ENCODE results near the gene TSR3. TPM values are rescaled to one million over a fixed set of nuclear protein-coding genes. Genes with fewer than 3 reads are reported as not detected.

The TSR3 gene
- total and polyA plus RNA-seq, 4 donors: 20.3 to 29.9 (median 28.9) TPM

DNA sequence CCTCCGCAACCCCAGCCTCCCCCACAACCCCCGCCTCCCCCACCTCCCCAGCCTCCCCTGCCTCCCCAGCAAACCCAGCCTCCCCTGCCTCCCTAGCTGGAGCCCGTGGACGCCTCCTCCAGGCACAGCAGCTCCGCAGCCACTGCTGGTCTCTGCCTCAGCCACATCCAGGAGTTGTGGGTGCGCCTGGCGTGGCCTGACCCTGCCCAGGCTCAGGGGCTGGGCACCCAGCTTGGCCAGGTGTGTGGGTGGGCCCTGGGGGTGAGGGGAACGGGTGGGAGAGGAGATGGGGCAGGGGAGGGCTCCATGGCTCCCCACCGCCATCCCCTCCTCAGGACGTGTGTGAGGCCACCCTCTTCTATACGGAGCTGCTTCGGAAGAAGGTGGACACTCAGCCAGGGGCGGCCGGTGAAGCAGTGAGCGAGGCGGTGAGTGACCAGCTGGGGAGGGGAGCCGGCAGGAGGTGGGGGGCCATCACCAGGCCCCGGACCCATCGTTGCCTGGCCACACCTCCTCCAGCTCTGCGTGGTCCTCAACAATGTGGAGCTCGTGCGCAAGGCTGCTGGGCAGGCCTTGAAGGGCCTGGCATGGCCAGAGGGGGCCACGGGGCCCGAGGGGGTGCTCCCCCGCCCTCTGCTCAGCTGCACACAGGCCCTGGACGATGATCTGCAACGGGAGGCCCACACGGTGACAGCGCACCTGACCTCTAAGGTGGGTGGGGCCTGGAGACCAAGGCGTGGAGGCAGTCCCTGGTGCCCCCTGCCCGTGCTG, 5.8 kb downstream of the TSR3 start:
- Histone ChIP-seq H3K4me1 (ENCODE audit: control insufficient read depth in 4 of 4, insufficient read depth in 4 of 4, low read length in 3 of 4) (peaks cover 8 to 31% (median 22%) of the 10 kb centered on the region in 4 donors), H3K9ac (ENCODE audit: low read depth in 1 of 2, low read length in 2 of 2) (no peak overlapping the region), H3K4me3 (ENCODE audit: low read depth in 1 of 3, low read length in 3 of 3) (no peak overlapping the region), H3K9me3 (ENCODE audit: control insufficient read depth in 4 of 4, low read length in 3 of 4) (no peaks in the 10 kb centered on the region), H3K27me3 (ENCODE audit: control insufficient read depth in 4 of 4, insufficient read depth in 4 of 4, low read length in 3 of 4) (no peaks in the 10 kb centered on the region), H3K27ac (ENCODE audit: low read depth in 1 of 2, low read length in 2 of 2) (no peak overlapping the region), H3K36me3 (ENCODE audit: control insufficient read depth in 4 of 4, insufficient read depth in 3 of 4, low read depth in 1 of 4, low read length in 3 of 4) (peaks cover 3 to 14% (median 6%) of the 10 kb centered on the region in 4 donors)
- WGBS: 86% methylated on average over 31 of the region's 31 CpGs
- TF ChIP-seq JUND (IDR thresholded peaks at IDR 0.05) (no peak), RAD21 (IDR thresholded peaks at IDR 0.05) (no peak), YY1 (IDR thresholded peaks at IDR 0.05) (no peak), EGR1 (IDR thresholded peaks at IDR 0.05; ENCODE audit: low read depth in 2 of 2) (no peak), RXRA (IDR thresholded peaks at IDR 0.05) (no peak), GABPA (IDR thresholded peaks at IDR 0.05 in 1 of 2, conservative IDR thresholded peaks at IDR 0.05 in 1 of 2) (no peak), FOXA1 (IDR thresholded peaks at IDR 0.05) (no peak), HNF4A (conservative IDR thresholded peaks at IDR 0.05) (no peak)
- TF ChIP-seq, protein P1, sequence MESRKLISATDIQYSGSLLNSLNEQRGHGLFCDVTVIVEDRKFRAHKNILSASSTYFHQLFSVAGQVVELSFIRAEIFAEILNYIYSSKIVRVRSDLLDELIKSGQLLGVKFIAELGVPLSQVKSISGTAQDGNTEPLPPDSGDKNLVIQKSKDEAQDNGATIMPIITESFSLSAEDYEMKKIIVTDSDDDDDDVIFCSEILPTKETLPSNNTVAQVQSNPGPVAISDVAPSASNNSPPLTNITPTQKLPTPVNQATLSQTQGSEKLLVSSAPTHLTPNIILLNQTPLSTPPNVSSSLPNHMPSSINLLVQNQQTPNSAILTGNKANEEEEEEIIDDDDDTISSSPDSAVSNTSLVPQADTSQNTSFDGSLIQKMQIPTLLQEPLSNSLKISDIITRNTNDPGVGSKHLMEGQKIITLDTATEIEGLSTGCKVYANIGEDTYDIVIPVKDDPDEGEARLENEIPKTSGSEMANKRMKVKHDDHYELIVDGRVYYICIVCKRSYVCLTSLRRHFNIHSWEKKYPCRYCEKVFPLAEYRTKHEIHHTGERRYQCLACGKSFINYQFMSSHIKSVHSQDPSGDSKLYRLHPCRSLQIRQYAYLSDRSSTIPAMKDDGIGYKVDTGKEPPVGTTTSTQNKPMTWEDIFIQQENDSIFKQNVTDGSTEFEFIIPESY (IDR thresholded peaks at IDR 0.05): no peak
- TF ChIP-seq, protein P2, sequence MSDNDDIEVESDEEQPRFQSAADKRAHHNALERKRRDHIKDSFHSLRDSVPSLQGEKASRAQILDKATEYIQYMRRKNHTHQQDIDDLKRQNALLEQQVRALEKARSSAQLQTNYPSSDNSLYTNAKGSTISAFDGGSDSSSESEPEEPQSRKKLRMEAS (IDR thresholded peaks at IDR 0.05): no peak
- no peak for DNase-seq (ENCODE audit: low spot score)

DNA sequence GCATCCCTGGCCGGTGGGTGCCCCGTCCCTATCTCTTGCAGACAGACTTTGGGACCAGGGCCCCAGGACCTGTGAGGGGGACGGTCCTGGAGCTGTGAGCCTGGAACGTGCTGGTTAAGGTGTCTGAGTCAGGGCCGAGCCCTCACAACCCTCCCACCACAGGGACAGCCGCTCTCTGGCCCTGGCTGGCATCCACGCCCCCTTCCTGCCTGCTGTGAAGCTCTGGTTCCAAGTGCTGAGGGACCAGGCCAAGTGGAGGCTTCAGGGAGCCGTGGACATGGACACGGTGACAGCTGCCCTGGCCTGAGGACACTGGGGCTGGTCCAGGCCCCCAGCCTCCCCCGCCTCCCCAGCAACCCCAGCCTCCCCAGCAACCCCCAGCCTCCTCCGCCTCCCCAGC, 6.6 kb downstream of the TSR3 start:
- H3K9ac ChIP-seq (ENCODE audit: low read depth in 1 of 2, low read length in 2 of 2): no peak overlapping the region
- TF ChIP-seq, protein P1 (IDR thresholded peaks at IDR 0.05): no peak
- TF ChIP-seq, protein P3, sequence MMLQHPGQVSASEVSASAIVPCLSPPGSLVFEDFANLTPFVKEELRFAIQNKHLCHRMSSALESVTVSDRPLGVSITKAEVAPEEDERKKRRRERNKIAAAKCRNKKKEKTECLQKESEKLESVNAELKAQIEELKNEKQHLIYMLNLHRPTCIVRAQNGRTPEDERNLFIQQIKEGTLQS (IDR thresholded peaks at IDR 0.05): no peak
- TF ChIP-seq RAD21 (IDR thresholded peaks at IDR 0.05) (no peak), EGR1 (IDR thresholded peaks at IDR 0.05; ENCODE audit: low read depth in 2 of 2) (no peak), NR2F2 (IDR thresholded peaks at IDR 0.05) (no peak), HNF4A (conservative IDR thresholded peaks at IDR 0.05) (no peak), FOXA2 (IDR thresholded peaks at IDR 0.05) (no peak), HNF4G (IDR thresholded peaks at IDR 0.05) (no peak), GABPA (IDR thresholded peaks at IDR 0.05 in 1 of 2, conservative IDR thresholded peaks at IDR 0.05 in 1 of 2) (no peak), YY1 (IDR thresholded peaks at IDR 0.05) (no peak), SP1 (IDR thresholded peaks at IDR 0.05) (no peak)
- TF ChIP-seq, protein P4, sequence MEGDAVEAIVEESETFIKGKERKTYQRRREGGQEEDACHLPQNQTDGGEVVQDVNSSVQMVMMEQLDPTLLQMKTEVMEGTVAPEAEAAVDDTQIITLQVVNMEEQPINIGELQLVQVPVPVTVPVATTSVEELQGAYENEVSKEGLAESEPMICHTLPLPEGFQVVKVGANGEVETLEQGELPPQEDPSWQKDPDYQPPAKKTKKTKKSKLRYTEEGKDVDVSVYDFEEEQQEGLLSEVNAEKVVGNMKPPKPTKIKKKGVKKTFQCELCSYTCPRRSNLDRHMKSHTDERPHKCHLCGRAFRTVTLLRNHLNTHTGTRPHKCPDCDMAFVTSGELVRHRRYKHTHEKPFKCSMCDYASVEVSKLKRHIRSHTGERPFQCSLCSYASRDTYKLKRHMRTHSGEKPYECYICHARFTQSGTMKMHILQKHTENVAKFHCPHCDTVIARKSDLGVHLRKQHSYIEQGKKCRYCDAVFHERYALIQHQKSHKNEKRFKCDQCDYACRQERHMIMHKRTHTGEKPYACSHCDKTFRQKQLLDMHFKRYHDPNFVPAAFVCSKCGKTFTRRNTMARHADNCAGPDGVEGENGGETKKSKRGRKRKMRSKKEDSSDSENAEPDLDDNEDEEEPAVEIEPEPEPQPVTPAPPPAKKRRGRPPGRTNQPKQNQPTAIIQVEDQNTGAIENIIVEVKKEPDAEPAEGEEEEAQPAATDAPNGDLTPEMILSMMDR (IDR thresholded peaks at IDR 0.05; ENCODE audit: low read depth, low read length, missing input control): no peak
- TF ChIP-seq, protein P5, sequence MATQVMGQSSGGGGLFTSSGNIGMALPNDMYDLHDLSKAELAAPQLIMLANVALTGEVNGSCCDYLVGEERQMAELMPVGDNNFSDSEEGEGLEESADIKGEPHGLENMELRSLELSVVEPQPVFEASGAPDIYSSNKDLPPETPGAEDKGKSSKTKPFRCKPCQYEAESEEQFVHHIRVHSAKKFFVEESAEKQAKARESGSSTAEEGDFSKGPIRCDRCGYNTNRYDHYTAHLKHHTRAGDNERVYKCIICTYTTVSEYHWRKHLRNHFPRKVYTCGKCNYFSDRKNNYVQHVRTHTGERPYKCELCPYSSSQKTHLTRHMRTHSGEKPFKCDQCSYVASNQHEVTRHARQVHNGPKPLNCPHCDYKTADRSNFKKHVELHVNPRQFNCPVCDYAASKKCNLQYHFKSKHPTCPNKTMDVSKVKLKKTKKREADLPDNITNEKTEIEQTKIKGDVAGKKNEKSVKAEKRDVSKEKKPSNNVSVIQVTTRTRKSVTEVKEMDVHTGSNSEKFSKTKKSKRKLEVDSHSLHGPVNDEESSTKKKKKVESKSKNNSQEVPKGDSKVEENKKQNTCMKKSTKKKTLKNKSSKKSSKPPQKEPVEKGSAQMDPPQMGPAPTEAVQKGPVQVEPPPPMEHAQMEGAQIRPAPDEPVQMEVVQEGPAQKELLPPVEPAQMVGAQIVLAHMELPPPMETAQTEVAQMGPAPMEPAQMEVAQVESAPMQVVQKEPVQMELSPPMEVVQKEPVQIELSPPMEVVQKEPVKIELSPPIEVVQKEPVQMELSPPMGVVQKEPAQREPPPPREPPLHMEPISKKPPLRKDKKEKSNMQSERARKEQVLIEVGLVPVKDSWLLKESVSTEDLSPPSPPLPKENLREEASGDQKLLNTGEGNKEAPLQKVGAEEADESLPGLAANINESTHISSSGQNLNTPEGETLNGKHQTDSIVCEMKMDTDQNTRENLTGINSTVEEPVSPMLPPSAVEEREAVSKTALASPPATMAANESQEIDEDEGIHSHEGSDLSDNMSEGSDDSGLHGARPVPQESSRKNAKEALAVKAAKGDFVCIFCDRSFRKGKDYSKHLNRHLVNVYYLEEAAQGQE (IDR thresholded peaks at IDR 0.05): no peak
- no peak for DNase-seq (ENCODE audit: low spot score)
- peaks cover 4 to 24% (median 15%) of the 10 kb centered on the region in 4 donors for H3K4me1 ChIP-seq (ENCODE audit: control insufficient read depth in 4 of 4, insufficient read depth in 4 of 4, low read length in 3 of 4)
- peaks cover 3 to 14% (median 6%) of the 10 kb centered on the region in 4 donors for H3K36me3 ChIP-seq (ENCODE audit: control insufficient read depth in 4 of 4, insufficient read depth in 3 of 4, low read depth in 1 of 4, low read length in 3 of 4)
- H3K27me3 ChIP-seq (ENCODE audit: control insufficient read depth in 4 of 4, insufficient read depth in 4 of 4, low read length in 3 of 4): no peaks in the 10 kb centered on the region
- WGBS: 83% methylated on average over 11 of the region's 11 CpGs
- H3K9me3 ChIP-seq (ENCODE audit: control insufficient read depth in 4 of 4, low read length in 3 of 4): no peaks in the 10 kb centered on the region
- H3K27ac ChIP-seq (ENCODE audit: low read depth in 1 of 2, low read length in 2 of 2): no peak overlapping the region
- H3K4me3 ChIP-seq (ENCODE audit: low read depth in 1 of 3, low read length in 3 of 3): no peak overlapping the region

All from liver (tissue), 9 donors.